DND-41 (cell line): ENCODE measurements around the gene KCNJ1.

ENCODE experiments used
- ATAC-seq: fragments of 200-7000 bp; cut with Tn5 transposase; 3 replicates; pipeline ENCODE4 v1.9.1; 2021; ENCODE audit warnings: low read depth; ENCODE audit not compliant: insufficient read depth
- DNase-seq: peaks from one replicate; pipeline ENCODE4 v3.0.0-alpha.2; 2020
- H2AFZ ChIP-seq: 2 replicates; pipeline ENCODE4 v1.6.0; 2012; ENCODE audit warnings: low read depth, low read length
- H3K27ac ChIP-seq: 2 replicates; pipeline ENCODE4 v1.5.1; 2012; ENCODE audit warnings: low read length, inconsistent platforms
- H3K27me3 ChIP-seq: fragments of 200-600 bp; sonication (generic); 2 replicates; pipeline ENCODE4 v1.6.0; 2012; ENCODE audit warnings: low read length, mild to moderate bottlenecking, inconsistent platforms; ENCODE audit not compliant: insufficient read depth, poor library complexity
- H3K36me3 ChIP-seq: 2 replicates; pipeline ENCODE4 v1.5.1; 2012; ENCODE audit warnings: low read length, inconsistent platforms; ENCODE audit not compliant: insufficient read depth
- H3K4me1 ChIP-seq: 2 replicates; pipeline ENCODE4 v1.5.1; 2012; ENCODE audit warnings: mild to moderate bottlenecking, low read length; ENCODE audit not compliant: insufficient read depth
- H3K4me2 ChIP-seq: 2 replicates; pipeline ENCODE4 v1.6.0; 2012; ENCODE audit warnings: mild to moderate bottlenecking, moderate library complexity, low read length, inconsistent platforms; ENCODE audit not compliant: insufficient read depth
- H3K4me3 ChIP-seq, 2 experiments: fragments of 200-600 bp in 1 of 2; shearing (Covaris generic) in 1 of 2; 2 replicates each; pipeline ENCODE4 v1.5.1; 2012 to 2016; ENCODE audit warnings: inconsistent platforms in 2 of 2, low read length in 2 of 2, mild to moderate bottlenecking in 2 of 2, low read depth in 1 of 2, moderate library complexity in 1 of 2
- H3K79me2 ChIP-seq: 2 replicates; pipeline ENCODE4 v1.6.0; 2012; ENCODE audit warnings: low read length, inconsistent platforms; ENCODE audit not compliant: insufficient read depth
- H3K9ac ChIP-seq: 2 replicates; pipeline ENCODE4 v1.6.0; 2012; ENCODE audit warnings: low read depth, mild to moderate bottlenecking, inconsistent platforms, low read length, moderate library complexity
- H3K9me3 ChIP-seq: 2 replicates; pipeline ENCODE4 v1.5.1; 2012; ENCODE audit warnings: low read length, moderate library complexity, mild to moderate bottlenecking, inconsistent platforms; ENCODE audit not compliant: insufficient read depth, severe bottlenecking
- H4K20me1 ChIP-seq: 2 replicates; pipeline ENCODE4 v1.6.0; 2012; ENCODE audit warnings: low read length; ENCODE audit not compliant: insufficient read depth
- CTCF ChIP-seq: IDR thresholded peaks from 2 replicates; pipeline ENCODE4 v1.5.1; 2012; ENCODE audit warnings: borderline replicate concordance, low read length, moderate library complexity, mild to moderate bottlenecking; ENCODE audit not compliant: poor library complexity, severe bottlenecking; ENCODE audit errors: extremely low read depth
- EZH2 ChIP-seq: IDR thresholded peaks from 3 replicates; pipeline ENCODE4 v1.6.1; 2012; ENCODE audit warnings: borderline replicate concordance, low read depth, mild to moderate bottlenecking, moderate library complexity, low read length, inconsistent platforms; ENCODE audit not compliant: severe bottlenecking

Gene KCNJ1

GRCh38 chr11:128830290-128831173, 36.6 kb downstream of the KCNJ1 start:
- no peaks in the 10 kb centered on the region for H4K20me1 ChIP-seq
- H3K27me3 ChIP-seq: no peaks in the 10 kb centered on the region
- peaks cover 19% of the 10 kb centered on the region for H3K4me1 ChIP-seq
- no peaks in the 10 kb centered on the region for H3K36me3 ChIP-seq
- H3K4me3 ChIP-seq: no peak overlapping the region
- no peak overlapping the region for H2AFZ ChIP-seq
- ATAC-seq (peak; percentile 54), DNase-seq (peak; percentile 21)
- no peaks in the 10 kb centered on the region for H3K9me3 ChIP-seq
- TF ChIP-seq EZH2 (no peak), CTCF (no peak)
- no peaks in the 10 kb centered on the region for H3K79me2 ChIP-seq
- peak overlapping the region; percentile 29 for H3K9ac ChIP-seq
- H3K27ac ChIP-seq: peak overlapping the region; percentile 79
- peak overlapping the region; percentile 51 for H3K4me2 ChIP-seq

DNA sequence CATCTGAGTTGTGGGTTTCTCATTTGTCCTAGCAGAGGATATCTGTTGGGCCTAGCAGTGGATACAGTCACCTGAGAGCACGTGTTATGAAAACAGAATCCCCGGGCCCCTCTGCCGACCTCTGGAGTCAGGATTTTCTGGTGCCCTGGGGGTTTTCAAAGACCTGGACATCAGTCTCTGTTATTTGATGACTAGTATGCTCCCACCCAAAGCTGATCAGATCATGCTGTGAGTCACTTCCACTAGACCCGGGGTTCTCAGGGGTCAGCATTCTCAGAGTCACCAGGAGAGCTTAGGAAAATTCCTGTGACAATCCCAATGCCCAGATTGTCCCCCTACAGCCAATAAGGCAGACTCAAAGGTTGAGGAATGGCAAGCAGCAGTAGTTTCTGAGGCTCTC, 38.7 kb downstream of the KCNJ1 start:
- Histone ChIP-seq H3K36me3 (no peaks in the 10 kb centered on the region), H4K20me1 (no peaks in the 10 kb centered on the region), H3K27me3 (no peaks in the 10 kb centered on the region), H3K4me2 (no peak overlapping the region), H2AFZ (no peak overlapping the region), H3K9me3 (no peaks in the 10 kb centered on the region), H3K79me2 (no peaks in the 10 kb centered on the region), H3K4me1 (peaks cover 19% of the 10 kb centered on the region), H3K4me3 (no peak overlapping the region), H3K9ac (no peak overlapping the region), H3K27ac (no peak overlapping the region)
- no peak for TF ChIP-seq CTCF
- TF ChIP-seq EZH2: no peak
- DNase-seq: no peak
- no peak for ATAC-seq

DNA sequence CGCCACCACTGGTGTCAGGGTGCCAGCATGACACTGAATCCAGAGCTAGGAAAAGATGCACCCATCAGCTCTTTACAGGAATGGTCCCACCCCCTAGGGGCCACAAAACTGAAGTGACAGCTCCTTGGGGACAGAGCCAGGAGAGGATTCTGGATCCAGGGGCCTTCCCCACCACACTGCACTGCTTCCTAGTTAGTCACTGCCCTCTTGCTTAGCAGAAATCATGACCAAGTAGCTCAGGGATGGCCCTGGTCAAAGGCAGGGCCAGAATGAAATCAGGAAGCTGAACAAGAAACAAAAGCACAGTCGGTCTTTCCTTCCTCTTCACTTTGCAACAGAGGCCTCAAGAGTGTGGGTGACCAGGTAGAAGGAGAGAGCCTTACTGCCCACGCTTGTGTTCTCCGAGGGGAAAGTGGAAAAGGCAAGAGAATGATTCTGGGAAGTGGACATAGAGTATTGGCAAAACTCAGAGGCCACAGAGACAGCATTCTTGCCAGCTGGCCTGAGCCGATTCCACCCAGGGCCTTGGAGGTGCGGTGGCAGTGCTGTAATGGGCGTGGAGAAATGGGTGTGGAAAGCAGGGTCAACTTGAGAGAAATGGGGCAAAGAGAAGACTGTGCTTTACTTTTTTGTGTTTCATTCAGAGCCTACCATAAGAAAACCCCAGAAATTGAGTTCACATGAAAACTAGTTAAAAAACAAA, 39.8 kb downstream of the KCNJ1 start:
- TF ChIP-seq EZH2 (no peak), CTCF (no peak)
- Histone ChIP-seq H4K20me1 (no peaks in the 10 kb centered on the region), H3K9ac (no peak overlapping the region), H3K4me2 (no peak overlapping the region), H3K27ac (no peak overlapping the region), H3K4me3 (no peak overlapping the region), H3K9me3 (no peaks in the 10 kb centered on the region), H3K36me3 (no peaks in the 10 kb centered on the region; the same call in 1 of the 2 replicates), H3K27me3 (no peaks in the 10 kb centered on the region), H3K4me1 (peaks cover 19% of the 10 kb centered on the region), H3K79me2 (no peaks in the 10 kb centered on the region), H2AFZ (no peak overlapping the region)
- DNase-seq (no peak), ATAC-seq (no peak)
